ENCODE data around the gene ASIC3. TPM values are rescaled to one million over a fixed set of nuclear protein-coding genes. Genes with fewer than 3 reads are reported as not detected.
A peak's percentile ranks its signal among the peaks of the same experiment; 100 is the strongest.

Gene ASIC3
- polyA plus RNA-seq, 3 donors = 2.0 TPM; not detected in 2

- Histone ChIP-seq H3K27me3 (ENCODE audit: control insufficient read depth in 2 of 2, insufficient read depth in 2 of 2, low read length in 2 of 2) (no peaks in the 10 kb centered on the region), H2AFZ (ENCODE audit: insufficient read depth, low read depth, low read length, poor library complexity, severe bottlenecking) (no peak overlapping the region), H3K4me2 (replicated peaks; ENCODE audit: extremely low read depth, low read length, poor library complexity, severe bottlenecking) (peak overlapping the region; percentile 92), H4K20me1 (ENCODE audit: insufficient read depth, low read length) (peaks cover 70% of the 10 kb centered on the region), H3K79me2 (ENCODE audit: insufficient read depth, low read length) (peaks cover 52% of the 10 kb centered on the region), H3K4me1 (ENCODE audit: control insufficient read depth in 1 of 2, insufficient read depth in 2 of 2, low read length in 2 of 2) (peaks cover 47 to 62% of the 10 kb centered on the region in 2 donors), H3K9ac (ENCODE audit: insufficient read depth, low read length, poor library complexity, severe bottlenecking) (peak overlapping the region; percentile 90), H3K9me3 (replicated peaks in 1 of 2; ENCODE audit: control insufficient read depth in 1 of 2, insufficient read depth in 1 of 2, low read length in 2 of 2) (no peaks in the 10 kb centered on the region), H3K4me3 (replicated peaks in 1 of 3; ENCODE audit: low read depth in 2 of 3, low read length in 3 of 3) (peak overlapping the region; percentile 40 to 95 (median 73)), H3K27ac (ENCODE audit: low read depth in 1 of 2, low read length in 2 of 2) (peak overlapping the region; percentile 97 to 99), H3K36me3 (replicated peaks in 1 of 2; ENCODE audit: control insufficient read depth in 1 of 2, insufficient read depth in 2 of 2, low read length in 2 of 2) (peaks cover 2 to 15% of the 10 kb centered on the region in 2 donors)
- Mint-ChIP-seq H3K27ac (peak overlapping the region; percentile 99 to 100 (median 99)), H3K27me3 (ENCODE audit: low read depth in 3 of 3) (peaks cover 0 to 2% (median 0%) of the 10 kb centered on the region in 3 donors), H3K36me3 (peaks cover 19 to 21% of the 10 kb centered on the region in 2 donors), H3K9me3 (peaks cover 0 to 3% (median 0%) of the 10 kb centered on the region in 7 donors), H3K4me1 (peaks cover 53% of the 10 kb centered on the region), H3K4me3 (peak overlapping the region; percentile 90 to 94)
- WGBS (ENCODE audit: insufficient coverage) = under 1% methylated on average over 25 of the region's 30 CpGs
- intact Hi-C loops (cut with micrococcal nuclease) = loop anchor here in 1 of 2 donors (2.0 to 10.0 kb wide), 4 partner anchors 30 to 714 kb away; partner anchors contain the start of genes ABCB8, SLC4A2 and ZNF775
- peak; percentile 96 to 99 (median 96) for DNase-seq
- no peak for TF ChIP-seq CTCF (IDR thresholded peaks at IDR 0.05)
Measured at GRCh38 chr7:151088856-151089699, 40.7 kb downstream of the ASIC3 start.

DNA sequence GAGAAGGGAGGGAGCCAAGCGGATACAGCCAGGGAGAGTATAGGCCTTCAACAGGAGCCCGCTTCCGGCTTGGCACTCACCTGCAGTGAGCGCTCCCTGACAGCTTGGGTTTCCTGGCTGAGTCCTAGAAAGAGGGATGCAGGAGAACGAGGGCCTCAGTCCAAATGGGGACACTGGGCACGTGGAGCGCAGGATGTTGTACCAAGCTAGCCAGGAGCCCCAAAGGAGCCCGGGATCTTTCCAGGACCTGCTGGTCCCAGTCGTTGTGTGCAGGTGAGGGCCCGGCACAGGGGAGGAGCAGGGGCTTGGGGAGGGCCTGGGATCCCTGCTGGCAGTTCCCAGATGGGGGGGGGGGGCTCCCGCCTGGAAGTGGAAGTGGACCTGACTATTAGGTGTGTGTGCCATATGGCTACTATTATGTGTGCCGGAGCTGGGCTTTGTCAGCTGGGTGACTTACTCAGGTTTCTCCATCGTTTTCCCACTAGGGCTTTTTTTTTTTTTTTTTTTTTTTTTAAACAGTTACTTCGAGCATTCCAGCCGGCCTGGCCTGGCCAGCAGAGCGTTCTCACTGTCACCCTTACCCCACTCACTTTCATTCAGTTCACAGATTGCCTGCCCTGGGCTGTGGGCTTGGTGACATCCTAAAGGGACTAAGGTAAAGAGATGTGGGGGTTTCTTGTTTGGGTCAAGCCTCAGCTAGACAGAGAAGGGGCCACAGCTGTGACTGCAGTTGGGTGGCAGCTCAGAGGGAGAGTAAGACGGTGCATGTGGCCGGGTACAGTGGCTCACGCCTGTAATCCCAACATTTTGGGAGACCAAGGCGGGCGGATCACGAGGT, 41.8 kb downstream of the ASIC3 start:
- Mint-ChIP-seq H3K4me3 (peak overlapping the region; percentile 90 to 94), H3K27ac (peak overlapping the region; percentile 99 to 100 (median 99)), H3K4me1 (peaks cover 53% of the 10 kb centered on the region), H3K9me3 (peaks cover 0 to 3% (median 0%) of the 10 kb centered on the region in 7 donors), H3K36me3 (peaks cover 21 to 22% of the 10 kb centered on the region in 2 donors), H3K27me3 (ENCODE audit: low read depth in 3 of 3) (peaks cover 0 to 2% (median 0%) of the 10 kb centered on the region in 3 donors)
- intact Hi-C loops (cut with micrococcal nuclease) = loop anchor here (2.0 to 10.0 kb wide), 5 partner anchors 31 to 715 kb away; partner anchors contain the start of genes ABCB8 (in 1 of the 2), SLC4A2 (in 1 of the 2) and ZNF775 (in 1 of the 2)
- Histone ChIP-seq H3K27me3 (ENCODE audit: control insufficient read depth in 2 of 2, insufficient read depth in 2 of 2, low read length in 2 of 2) (no peaks in the 10 kb centered on the region), H2AFZ (ENCODE audit: insufficient read depth, low read depth, low read length, poor library complexity, severe bottlenecking) (no peak overlapping the region), H3K79me2 (ENCODE audit: insufficient read depth, low read length) (peaks cover 62% of the 10 kb centered on the region), H3K27ac (ENCODE audit: low read depth in 1 of 2, low read length in 2 of 2) (peak overlapping the region; percentile 97 to 99), H3K9me3 (replicated peaks in 1 of 2; ENCODE audit: control insufficient read depth in 1 of 2, insufficient read depth in 1 of 2, low read length in 2 of 2) (no peaks in the 10 kb centered on the region), H3K4me2 (replicated peaks; ENCODE audit: extremely low read depth, low read length, poor library complexity, severe bottlenecking) (peak overlapping the region; percentile 92), H3K9ac (ENCODE audit: insufficient read depth, low read length, poor library complexity, severe bottlenecking) (peak overlapping the region; percentile 90), H3K4me1 (ENCODE audit: control insufficient read depth in 1 of 2, insufficient read depth in 2 of 2, low read length in 2 of 2) (peaks cover 46 to 59% of the 10 kb centered on the region in 2 donors), H3K36me3 (replicated peaks in 1 of 2; ENCODE audit: control insufficient read depth in 1 of 2, insufficient read depth in 2 of 2, low read length in 2 of 2) (peaks cover 2 to 17% of the 10 kb centered on the region in 2 donors), H4K20me1 (ENCODE audit: insufficient read depth, low read length) (peaks cover 81% of the 10 kb centered on the region), H3K4me3 (replicated peaks in 1 of 3; ENCODE audit: low read depth in 2 of 3, low read length in 3 of 3) (peak overlapping the region; percentile 40 to 95 (median 73))
- WGBS (ENCODE audit: insufficient coverage) = 88% methylated on average over 15 of the region's 22 CpGs
- no peak for DNase-seq
- TF ChIP-seq CTCF (IDR thresholded peaks at IDR 0.05) = no peak
